H9 (cell line): ENCODE measurements around the gene NEURL2. TPM values are rescaled to one million over a fixed set of nuclear protein-coding genes. Genes with fewer than 3 reads are reported as not detected.

Experiments used
- DNase-seq: peaks from one replicate; pipeline ENCODE4 v3.0.0-alpha.2; 2017
- H2AFZ ChIP-seq: one replicate; pipeline ENCODE4 v1.6.1; 2013; ENCODE audit warnings: mild to moderate bottlenecking, low read length, control low read depth, moderate library complexity
- H2AK5ac ChIP-seq: 2 replicates; pipeline ENCODE4 v1.6.1; 2013; ENCODE audit warnings: low read length, control low read depth, mixed read lengths; ENCODE audit not compliant: insufficient read length
- H2BK120ac ChIP-seq: one replicate; pipeline ENCODE4 v1.6.1; 2013; ENCODE audit warnings: low read depth, mild to moderate bottlenecking, low read length, control low read depth, inconsistent platforms; ENCODE audit not compliant: poor library complexity, severe bottlenecking
- H2BK12ac ChIP-seq: 2 replicates; pipeline ENCODE4 v1.6.1; 2013; ENCODE audit warnings: low read length, control low read depth, mixed read lengths, low read depth; ENCODE audit not compliant: insufficient read length
- H2BK15ac ChIP-seq: 2 replicates; pipeline ENCODE4 v1.6.1; 2013; ENCODE audit warnings: low read depth, low read length, control low read depth
- H2BK20ac ChIP-seq: one replicate; pipeline ENCODE4 v1.6.1; 2013; ENCODE audit warnings: low read depth, mild to moderate bottlenecking, low read length, control low read depth, inconsistent platforms; ENCODE audit not compliant: poor library complexity, severe bottlenecking
- H2BK5ac ChIP-seq: 2 replicates; pipeline ENCODE4 v1.6.1; 2013; ENCODE audit warnings: low read length, control low read depth, mixed read lengths; ENCODE audit not compliant: insufficient read length
- H3K14ac ChIP-seq: 2 replicates; pipeline ENCODE4 v1.6.1; 2013; ENCODE audit warnings: low read length, control low read depth; ENCODE audit not compliant: insufficient read depth
- H3K18ac ChIP-seq: 2 replicates; pipeline ENCODE4 v1.6.1; 2013; ENCODE audit warnings: low read depth, mild to moderate bottlenecking, mixed read lengths, low read length, control low read depth; ENCODE audit not compliant: insufficient read length
- H3K23ac ChIP-seq: 2 replicates; pipeline ENCODE4 v1.6.1; 2013; ENCODE audit warnings: low read length, control low read depth, mixed read lengths, low read depth; ENCODE audit not compliant: insufficient read length
- H3K23me2 ChIP-seq: 2 replicates; pipeline ENCODE4 v1.6.1; 2013; ENCODE audit warnings: low read depth, mild to moderate bottlenecking, mixed read lengths, low read length, control low read depth; ENCODE audit not compliant: insufficient read length, poor library complexity, severe bottlenecking
- H3K27ac ChIP-seq: 2 replicates; pipeline ENCODE4 v1.5.1; 2013; ENCODE audit warnings: low read length, control low read depth, mixed read lengths, low read depth; ENCODE audit not compliant: insufficient read length
- H3K27me3 ChIP-seq: 2 replicates; pipeline ENCODE4 v1.6.1; 2013; ENCODE audit warnings: low read length, control low read depth, inconsistent platforms; ENCODE audit not compliant: insufficient read depth
- H3K4ac ChIP-seq: 2 replicates; pipeline ENCODE4 v1.6.1; 2013; ENCODE audit warnings: low read depth, mild to moderate bottlenecking, control low read depth, inconsistent platforms, low read length, moderate library complexity
- H3K4me1 ChIP-seq: 2 replicates; pipeline ENCODE4 v1.6.1; 2013; ENCODE audit warnings: low read length, control low read depth, inconsistent platforms; ENCODE audit not compliant: insufficient read depth
- H3K4me2 ChIP-seq: 2 replicates; pipeline ENCODE4 v1.6.1; 2013; ENCODE audit warnings: low read length, control low read depth, mixed read lengths; ENCODE audit not compliant: insufficient read length, insufficient read depth
- H3K56ac ChIP-seq: 2 replicates; pipeline ENCODE4 v1.6.1; 2013; ENCODE audit warnings: low read depth, mild to moderate bottlenecking, mixed read lengths, low read length, control low read depth; ENCODE audit not compliant: insufficient read length
- H3K79me1 ChIP-seq: 2 replicates; pipeline ENCODE4 v1.6.1; 2013; ENCODE audit warnings: low read depth, mild to moderate bottlenecking, moderate library complexity, low read length, control low read depth, inconsistent platforms; ENCODE audit not compliant: insufficient read depth, poor library complexity, severe bottlenecking
- H3K79me2 ChIP-seq: 2 replicates; pipeline ENCODE4 v1.6.1; 2013; ENCODE audit warnings: low read length, control low read depth, inconsistent platforms; ENCODE audit not compliant: insufficient read depth
- H3K9ac ChIP-seq: 2 replicates; pipeline ENCODE4 v1.6.1; 2013; ENCODE audit warnings: low read length, control low read depth, mixed read lengths; ENCODE audit not compliant: insufficient read length; ENCODE audit errors: extremely low read depth
- H3K9me3 ChIP-seq: one replicate; pipeline ENCODE4 v1.6.1; 2013; ENCODE audit warnings: low read depth, low read length, inconsistent platforms; ENCODE audit not compliant: control insufficient read depth
- H3T11ph ChIP-seq: one replicate; pipeline ENCODE4 v1.6.1; 2013; ENCODE audit warnings: mild to moderate bottlenecking, low read length, control low read depth, inconsistent platforms
- H4K20me1 ChIP-seq: one replicate; pipeline ENCODE4 v1.6.1; 2013; ENCODE audit not compliant: control insufficient read depth, insufficient read length, insufficient read depth
- H4K5ac ChIP-seq: 2 replicates; pipeline ENCODE4 v1.6.1; 2013; ENCODE audit warnings: low read depth, mild to moderate bottlenecking, mixed read lengths, low read length, control low read depth; ENCODE audit not compliant: insufficient read length
- H4K8ac ChIP-seq: replicated peaks from 2 replicates; pipeline ENCODE4 v1.6.1; 2013; ENCODE audit warnings: low read length, control low read depth, mixed read lengths, low read depth; ENCODE audit not compliant: insufficient read length
- H4K91ac ChIP-seq: 2 replicates; pipeline ENCODE4 v1.6.1; 2013; ENCODE audit warnings: low read depth, mild to moderate bottlenecking, moderate library complexity, mixed read lengths, low read length, control low read depth; ENCODE audit not compliant: insufficient read length
- H3K27ac Mint-ChIP-seq, 3 experiments: 2 replicates in 2 of 3; 3 replicates in 1 of 3; pipeline ENCODE4 v1.8.0; 2020 to 2021; ENCODE audit warnings: mixed read lengths in 3 of 3, mild to moderate bottlenecking in 1 of 3, moderate library complexity in 1 of 3
- H3K27me3 Mint-ChIP-seq: 2 replicates; pipeline ENCODE4 v1.8.0; 2021; ENCODE audit warnings: low read depth, mild to moderate bottlenecking, moderate library complexity, mixed read lengths
- H3K36me3 Mint-ChIP-seq, 3 experiments: 2 replicates in 2 of 3; 3 replicates in 1 of 3; pipeline ENCODE4 v1.8.0; 2020 to 2021; ENCODE audit warnings: low read depth in 3 of 3, mixed read lengths in 3 of 3; ENCODE audit not compliant: insufficient read depth in 1 of 3
- H3K4me1 Mint-ChIP-seq, 2 experiments: 2 replicates each; pipeline ENCODE4 v1.8.0; 2020; ENCODE audit warnings: mixed read lengths in 2 of 2
- H3K4me3 Mint-ChIP-seq, 2 experiments: 2 replicates in 1 of 2; 3 replicates in 1 of 2; pipeline ENCODE4 v1.8.0; 2020 to 2021; ENCODE audit warnings: mild to moderate bottlenecking in 2 of 2, mixed read lengths in 2 of 2, moderate library complexity in 1 of 2
- H3K9me3 Mint-ChIP-seq, 2 experiments: 2 replicates in 1 of 2; 3 replicates in 1 of 2; pipeline ENCODE4 v1.8.0; 2020; ENCODE audit warnings: mild to moderate bottlenecking in 2 of 2, mixed read lengths in 2 of 2, moderate library complexity in 1 of 2
- WGBS: extraction: QIAGEN DNeasy Blood & Tissue Kit; methylation state at CpG from one replicate; pipeline ENCODE4 v1.1.7; 2013; ENCODE audit warnings: missing lambda C conversion rate, low lambda C conversion rate, mixed read lengths; ENCODE audit not compliant: insufficient read length; ENCODE audit errors: extremely low coverage; 5-methylcytosine and 5-hydroxymethylcytosine counted together
- total RNA-seq: library from RNA; stranded (reverse); gene quantifications from 2 replicates; pipeline ENCODE4 v1.2.1, GENCODE V29; 2021
- TF ChIP-seq, protein P1 (sequence below): fragments of 200-600 bp; sonication (generic); conservative IDR thresholded peaks from 3 replicates; pipeline ENCODE4 v1.8.0; 2021; ENCODE audit warnings: antibody characterized with exemption, mild to moderate bottlenecking

The NEURL2 gene
- total RNA-seq, 1 experiment from 2014 or later: 5.4 TPM

DNA sequence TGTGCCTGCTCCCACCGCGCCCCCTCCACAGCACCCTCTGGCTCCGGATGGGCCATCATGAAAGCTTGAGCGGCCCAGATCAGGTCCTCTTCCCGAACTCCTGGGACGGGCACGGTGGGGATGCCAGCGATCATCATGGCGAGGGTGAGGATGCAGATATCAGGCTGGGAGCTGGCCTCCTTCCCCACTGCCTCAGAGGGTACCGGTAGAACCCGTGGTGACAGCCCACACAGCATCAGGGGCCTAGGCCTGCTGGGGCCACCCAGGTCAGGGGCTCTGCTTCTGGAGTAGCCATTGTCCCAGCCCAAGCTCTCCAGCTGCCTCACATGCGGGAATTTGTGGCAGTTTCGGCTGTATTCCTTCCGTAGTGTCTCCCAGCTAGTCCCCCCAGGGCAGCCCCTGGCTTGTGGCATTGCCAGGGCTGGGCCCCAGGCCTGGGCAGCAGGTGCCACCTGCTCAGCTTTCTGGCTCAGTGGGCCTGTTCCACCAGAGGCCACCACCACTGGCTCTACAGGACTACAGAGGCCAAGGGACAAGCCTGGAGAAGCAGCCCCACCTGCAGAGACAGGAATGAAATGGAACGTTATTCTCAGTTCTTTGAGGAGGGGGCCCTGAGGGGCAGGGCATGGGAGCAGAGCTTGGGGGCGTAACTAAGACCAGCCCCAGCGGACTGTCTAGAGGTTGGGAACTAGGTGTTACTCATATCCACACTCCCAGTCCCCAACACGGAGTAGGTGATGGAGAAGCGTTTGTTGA is 4.2 kb downstream of the NEURL2 start:
- H3K79me2 ChIP-seq: no peaks in the 10 kb centered on the region
- Mint-ChIP-seq H3K27me3 (no peaks in the 10 kb centered on the region), H3K4me3 (no peak overlapping the region), H3K27ac (peak overlapping the region in 1 of 3 experiments; percentile 16; a peak in 1 of 7 replicates), H3K9me3 (no peaks in the 10 kb centered on the region; a peak in 1 of 5 replicates), H3K36me3 (peaks cover 19 to 35% (median 24%) of the 10 kb centered on the region in 3 experiments), H3K4me1 (peaks cover 0 to 12% of the 10 kb centered on the region in 2 experiments; a peak in 3 of 4 replicates)
- no peak overlapping the region for H3K4ac ChIP-seq
- no peak for DNase-seq
- no peaks in the 10 kb centered on the region for H3K9me3 ChIP-seq
- H4K5ac ChIP-seq: no peak overlapping the region
- no peak overlapping the region for H4K91ac ChIP-seq
- H3K56ac ChIP-seq: no peak overlapping the region
- H2BK20ac ChIP-seq: no peak overlapping the region
- no peak overlapping the region for H3K14ac ChIP-seq
- H3K27me3 ChIP-seq: no peaks in the 10 kb centered on the region
- H2AK5ac ChIP-seq: no peak overlapping the region
- H2BK15ac ChIP-seq: no peak overlapping the region
- TF ChIP-seq, protein P1, sequence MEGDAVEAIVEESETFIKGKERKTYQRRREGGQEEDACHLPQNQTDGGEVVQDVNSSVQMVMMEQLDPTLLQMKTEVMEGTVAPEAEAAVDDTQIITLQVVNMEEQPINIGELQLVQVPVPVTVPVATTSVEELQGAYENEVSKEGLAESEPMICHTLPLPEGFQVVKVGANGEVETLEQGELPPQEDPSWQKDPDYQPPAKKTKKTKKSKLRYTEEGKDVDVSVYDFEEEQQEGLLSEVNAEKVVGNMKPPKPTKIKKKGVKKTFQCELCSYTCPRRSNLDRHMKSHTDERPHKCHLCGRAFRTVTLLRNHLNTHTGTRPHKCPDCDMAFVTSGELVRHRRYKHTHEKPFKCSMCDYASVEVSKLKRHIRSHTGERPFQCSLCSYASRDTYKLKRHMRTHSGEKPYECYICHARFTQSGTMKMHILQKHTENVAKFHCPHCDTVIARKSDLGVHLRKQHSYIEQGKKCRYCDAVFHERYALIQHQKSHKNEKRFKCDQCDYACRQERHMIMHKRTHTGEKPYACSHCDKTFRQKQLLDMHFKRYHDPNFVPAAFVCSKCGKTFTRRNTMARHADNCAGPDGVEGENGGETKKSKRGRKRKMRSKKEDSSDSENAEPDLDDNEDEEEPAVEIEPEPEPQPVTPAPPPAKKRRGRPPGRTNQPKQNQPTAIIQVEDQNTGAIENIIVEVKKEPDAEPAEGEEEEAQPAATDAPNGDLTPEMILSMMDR: no peak
- no peaks in the 10 kb centered on the region for H3K79me1 ChIP-seq
- no peak overlapping the region for H3K9ac ChIP-seq
- no peak overlapping the region for H2BK120ac ChIP-seq
- H2BK12ac ChIP-seq: no peak overlapping the region
- H3K23me2 ChIP-seq: peaks cover 12% of the 10 kb centered on the region
- H3K23ac ChIP-seq: no peak overlapping the region
- no peak overlapping the region for H3K18ac ChIP-seq
- no peak overlapping the region for H2AFZ ChIP-seq
- no peak overlapping the region for H4K8ac ChIP-seq
- no CpG with 5 or more reads among the region's 19 CpGs for WGBS
- no peak overlapping the region for H3T11ph ChIP-seq
- H4K20me1 ChIP-seq: no peaks in the 10 kb centered on the region
- H2BK5ac ChIP-seq: no peak overlapping the region
- H3K4me1 ChIP-seq: no peaks in the 10 kb centered on the region
- H3K27ac ChIP-seq: no peak overlapping the region
- H3K4me2 ChIP-seq: no peak overlapping the region
